Breast epithelium (tissue), 4 donors: ENCODE measurements around the gene CCT4. TPM values are rescaled to one million over a fixed set of nuclear protein-coding genes. Genes with fewer than 3 reads are reported as not detected.

Source experiments
- DNase-seq, 2 donors: peaks; one replicate each; pipeline ENCODE4 v3.0.0-alpha.2; 2019; ENCODE audit warnings: low spot score in 2 of 2
- H3K27ac ChIP-seq, 2 donors: fragments of 200-600 bp; sonication (generic) in 1 of 2; one replicate each; pipeline ENCODE4 v1.5.1; 2016 to 2019; ENCODE audit warnings: mild to moderate bottlenecking in 1 of 2
- H3K27me3 ChIP-seq, 2 donors: fragments of 200-600 bp; sonication (generic) in 1 of 2; one replicate each; pipeline versions ENCODE4 v1.5.1 to v1.6.0; 2017 to 2019; ENCODE audit warnings: control low read depth in 1 of 2, mild to moderate bottlenecking in 1 of 2
- H3K36me3 ChIP-seq: fragments of 200-600 bp; one replicate; pipeline ENCODE4 v1.5.1; 2019
- H3K4me1 ChIP-seq, 2 donors: fragments of 200-600 bp; sonication (generic); one replicate each; pipeline ENCODE4 v1.5.1; 2016 to 2019; ENCODE audit warnings: control low read depth in 1 of 2
- H3K4me3 ChIP-seq, 3 donors: fragments of 200-600 bp; sonication (generic); 1 replicate in 2 of 3; 2 replicates in 1 of 3; pipeline ENCODE4 v1.5.1; 2016 to 2019; ENCODE audit warnings: mild to moderate bottlenecking in 3 of 3, moderate library complexity in 2 of 3
- H3K9me3 ChIP-seq, 2 donors: fragments of 200-600 bp; sonication (generic) in 1 of 2; one replicate each; pipeline ENCODE4 v1.5.1; 2016 to 2019; ENCODE audit warnings: control low read depth in 1 of 2
- POLR2A ChIP-seq: fragments of 450-650 bp; IDR thresholded peaks from one replicate; pipeline ENCODE4 v1.6.1; 2016; ENCODE audit warnings: antibody characterized with exemption, mild to moderate bottlenecking, moderate library complexity
- POLR2AphosphoS5 ChIP-seq, 3 donors: sonication (generic); formaldehyde crosslinking; IDR thresholded peaks; one replicate each; pipeline ENCODE4 v1.6.1; 2017; ENCODE audit warnings: antibody characterized with exemption in 3 of 3
- intact Hi-C: fragments of 100-400 bp; cut with DNase I; formaldehyde crosslinking; loops from one replicate; pipeline ENCODE4 v1.15.1; 2023; ENCODE audit warnings: low total_unique reads
- total RNA-seq, 3 donors: library from RNA; depleted of rRNA; stranded (reverse); fragments of >200 nt; gene quantifications; one replicate each; pipeline ENCODE4 v1.1.0, GENCODE V29; 2016
- TF ChIP-seq, protein P1 (sequence below), 3 donors: fragments of 450-650 bp; IDR thresholded peaks; one replicate each; pipeline ENCODE4 v1.5.1; 2016 to 2017; ENCODE audit warnings: antibody characterized with exemption in 3 of 3, mild to moderate bottlenecking in 3 of 3, moderate library complexity in 3 of 3

CCT4 gene
- total RNA-seq, 3 donors from 2014 or later = 73.3 to 119 (median 82.9) TPM

DNA sequence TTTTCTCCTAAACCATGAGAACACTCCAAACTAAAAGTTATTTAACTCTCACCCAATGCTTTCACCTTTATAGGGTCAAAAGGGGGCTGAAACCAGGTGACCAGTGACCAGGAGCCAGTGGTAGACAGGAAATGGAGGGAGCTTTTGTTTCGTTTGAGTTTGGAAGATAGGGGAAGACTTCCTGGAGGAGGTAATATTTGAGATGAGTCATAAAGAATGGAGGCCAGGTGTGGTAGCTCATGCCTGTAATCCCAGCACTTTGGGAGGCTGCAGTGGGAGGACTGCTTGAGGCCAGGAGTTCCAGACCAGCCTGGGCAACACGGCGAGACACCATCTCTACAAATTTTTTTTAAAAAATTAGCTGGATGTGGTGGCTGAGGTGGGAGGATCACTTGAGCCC, 43.1 kb downstream of the CCT4 start:
- DNase-seq = no peak
- Histone ChIP-seq H3K4me1 (no peaks in the 10 kb centered on the region), H3K9me3 (no peaks in the 10 kb centered on the region), H3K4me3 (no peak overlapping the region), H3K27ac (no peak overlapping the region), H3K36me3 (no peaks in the 10 kb centered on the region), H3K27me3 (no peaks in the 10 kb centered on the region)
- TF ChIP-seq, protein P1, sequence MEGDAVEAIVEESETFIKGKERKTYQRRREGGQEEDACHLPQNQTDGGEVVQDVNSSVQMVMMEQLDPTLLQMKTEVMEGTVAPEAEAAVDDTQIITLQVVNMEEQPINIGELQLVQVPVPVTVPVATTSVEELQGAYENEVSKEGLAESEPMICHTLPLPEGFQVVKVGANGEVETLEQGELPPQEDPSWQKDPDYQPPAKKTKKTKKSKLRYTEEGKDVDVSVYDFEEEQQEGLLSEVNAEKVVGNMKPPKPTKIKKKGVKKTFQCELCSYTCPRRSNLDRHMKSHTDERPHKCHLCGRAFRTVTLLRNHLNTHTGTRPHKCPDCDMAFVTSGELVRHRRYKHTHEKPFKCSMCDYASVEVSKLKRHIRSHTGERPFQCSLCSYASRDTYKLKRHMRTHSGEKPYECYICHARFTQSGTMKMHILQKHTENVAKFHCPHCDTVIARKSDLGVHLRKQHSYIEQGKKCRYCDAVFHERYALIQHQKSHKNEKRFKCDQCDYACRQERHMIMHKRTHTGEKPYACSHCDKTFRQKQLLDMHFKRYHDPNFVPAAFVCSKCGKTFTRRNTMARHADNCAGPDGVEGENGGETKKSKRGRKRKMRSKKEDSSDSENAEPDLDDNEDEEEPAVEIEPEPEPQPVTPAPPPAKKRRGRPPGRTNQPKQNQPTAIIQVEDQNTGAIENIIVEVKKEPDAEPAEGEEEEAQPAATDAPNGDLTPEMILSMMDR (IDR thresholded peaks at IDR 0.05) = no peak
- TF ChIP-seq POLR2A = no peak
- intact Hi-C loops = no loop called here

DNA sequence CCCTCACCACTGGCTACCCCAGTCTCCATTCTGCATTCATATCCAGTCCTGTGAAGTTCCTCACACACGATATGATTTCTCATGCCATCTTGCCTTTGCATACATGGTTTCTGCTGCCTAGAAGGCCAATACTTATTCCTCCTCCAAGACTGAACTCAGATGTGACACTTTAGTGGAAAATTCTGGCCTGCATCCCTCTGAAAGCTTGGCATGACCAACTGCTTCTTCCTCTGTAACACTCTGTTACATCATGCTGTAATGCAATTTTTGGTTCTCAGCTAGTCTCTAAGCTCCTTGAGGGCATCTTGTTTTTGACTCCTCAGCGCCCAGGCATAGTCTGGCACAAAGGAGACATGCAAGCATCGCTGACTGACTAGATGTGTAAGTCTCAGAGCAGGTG, 47.2 kb downstream of the CCT4 start:
- H3K27me3 ChIP-seq = no peaks in the 10 kb centered on the region
- intact Hi-C loops = no loop called here
- no peaks in the 10 kb centered on the region for H3K9me3 ChIP-seq
- no peak for DNase-seq
- TF ChIP-seq, protein P1 (IDR thresholded peaks at IDR 0.05) = no peak
- TF ChIP-seq POLR2AphosphoS5 (IDR thresholded peaks at IDR 0.05) = no peak
- no peak for TF ChIP-seq POLR2A
- H3K27ac ChIP-seq = no peak overlapping the region
- H3K4me1 ChIP-seq = no peaks in the 10 kb centered on the region
- no peaks in the 10 kb centered on the region for H3K36me3 ChIP-seq
- H3K4me3 ChIP-seq = no peak overlapping the region

DNA sequence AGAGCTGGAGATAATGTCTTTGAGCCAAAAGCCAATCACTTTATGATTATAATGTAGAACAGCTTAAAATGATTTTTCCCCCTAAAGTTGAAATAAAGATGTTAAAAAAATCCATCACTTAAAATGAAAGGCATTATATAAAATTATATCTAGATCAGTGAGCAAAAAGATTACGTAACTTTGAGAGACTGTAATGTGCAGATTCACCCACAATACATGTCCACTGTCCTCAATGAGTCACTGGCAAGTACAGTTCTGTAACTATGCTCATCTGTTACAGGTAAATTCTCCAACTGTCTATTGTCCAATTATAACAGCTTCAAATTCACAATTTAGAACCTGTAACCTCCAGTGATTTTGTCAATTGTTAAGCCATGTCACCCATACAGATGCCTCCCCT, 53.6 kb downstream of the CCT4 start:
- no peaks in the 10 kb centered on the region for H3K27me3 ChIP-seq
- intact Hi-C loops = no loop called here
- no peak overlapping the region for H3K27ac ChIP-seq
- no peaks in the 10 kb centered on the region for H3K9me3 ChIP-seq
- H3K4me3 ChIP-seq = no peak overlapping the region
- no peaks in the 10 kb centered on the region for H3K36me3 ChIP-seq
- TF ChIP-seq, protein P1 (IDR thresholded peaks at IDR 0.05) = no peak
- DNase-seq = no peak
- H3K4me1 ChIP-seq = no peaks in the 10 kb centered on the region

DNA sequence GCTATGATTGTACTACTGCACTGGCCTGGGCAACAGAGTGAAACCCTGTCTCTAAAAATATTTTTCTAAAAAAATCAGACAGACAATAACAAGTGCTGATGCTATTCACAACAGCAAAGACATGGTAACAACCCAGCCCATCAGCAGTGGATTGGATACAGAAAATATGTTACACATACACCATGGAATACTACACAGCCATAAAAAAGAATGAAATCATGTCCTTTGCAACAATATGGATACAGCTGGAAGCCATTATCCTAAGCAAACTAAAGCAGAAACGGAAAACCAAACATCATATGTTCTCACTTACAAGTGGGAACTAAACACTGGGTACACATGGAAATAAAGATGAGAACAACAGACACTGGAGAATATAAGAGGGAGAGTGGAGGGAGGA, 54.5 kb downstream of the CCT4 start:
- intact Hi-C loops = no loop called here
- no peak for DNase-seq
- Histone ChIP-seq H3K27ac (no peak overlapping the region), H3K4me3 (no peak overlapping the region), H3K27me3 (no peaks in the 10 kb centered on the region), H3K36me3 (no peaks in the 10 kb centered on the region), H3K9me3 (no peaks in the 10 kb centered on the region), H3K4me1 (no peaks in the 10 kb centered on the region)
- no peak for TF ChIP-seq POLR2A
- no peak for TF ChIP-seq POLR2AphosphoS5 (IDR thresholded peaks at IDR 0.05)
- TF ChIP-seq, protein P1 (IDR thresholded peaks at IDR 0.05) = no peak

DNA sequence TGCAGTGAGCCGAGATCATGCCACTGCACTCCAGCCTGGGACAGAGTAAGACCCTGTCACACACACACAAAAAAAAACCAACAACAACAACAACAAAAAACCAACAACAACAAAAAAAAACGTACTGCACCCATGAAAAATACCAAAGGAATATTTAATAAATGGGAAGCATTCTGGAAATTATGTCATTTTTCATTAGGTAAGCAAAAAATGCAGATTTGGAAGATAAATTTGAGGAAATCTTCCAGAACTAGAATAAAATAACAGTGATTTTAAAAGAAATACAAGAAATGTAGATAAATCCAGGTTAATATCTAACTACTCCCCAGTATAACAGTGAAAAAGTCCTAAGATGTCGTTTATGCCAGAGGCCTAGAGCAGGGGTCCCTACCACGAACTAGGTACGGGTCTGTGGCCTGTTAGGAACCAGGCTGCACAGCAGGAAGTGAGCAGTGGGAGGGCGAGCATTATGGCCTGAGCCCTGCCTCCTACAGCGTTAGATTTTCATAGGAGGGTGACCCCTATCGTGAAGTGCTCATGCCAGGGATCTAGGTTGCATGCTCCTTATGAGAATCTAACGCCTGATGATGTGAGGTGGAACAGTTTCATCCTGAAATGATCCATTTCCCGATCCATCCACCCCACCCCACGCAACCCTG, 56.1 kb downstream of the CCT4 start:
- H3K36me3 ChIP-seq = no peaks in the 10 kb centered on the region
- intact Hi-C loops = no loop called here
- H3K9me3 ChIP-seq = no peaks in the 10 kb centered on the region
- no peak overlapping the region for H3K4me3 ChIP-seq
- no peak overlapping the region for H3K27ac ChIP-seq
- H3K4me1 ChIP-seq = no peaks in the 10 kb centered on the region
- DNase-seq = no peak
- H3K27me3 ChIP-seq = no peaks in the 10 kb centered on the region
- TF ChIP-seq, protein P1 (IDR thresholded peaks at IDR 0.05) = no peak
- TF ChIP-seq POLR2A = no peak
- TF ChIP-seq POLR2AphosphoS5 (IDR thresholded peaks at IDR 0.05) = no peak
